NCI-H2081 (cell line): ENCODE results near the gene TMEM106A.
"Not testable (repeated sequence)": the region's sequence is repeated elsewhere in the genome, so short reads cannot be mapped to it uniquely, and the experiment has no call there.

Experiments
- DNase-seq, 2 experiments: peaks; one replicate each; lab custom pipeline; 2025; lab: John Stamatoyannopoulos, UW

TMEM106A gene

GRCh38 chr17:43215341-43215740 is 3.7 kb downstream of the TMEM106A start:
- DNase-seq: no peak

- no peak for DNase-seq
Observed at GRCh38 chr17:43216369-43216761, 4.7 kb downstream of the TMEM106A start.

- no peak for DNase-seq
Observed at GRCh38 chr17:43216762-43217613, 5.3 kb downstream of the TMEM106A start.

GRCh38 chr17:43217614-43218087 is 6.0 kb downstream of the TMEM106A start:
- no peak for DNase-seq

GRCh38 chr17:43219001-43219400 is 7.3 kb downstream of the TMEM106A start:
- DNase-seq: no peak

GRCh38 chr17:43219746-43220380 is 8.2 kb downstream of the TMEM106A start:
- no peak for DNase-seq

- no peak for DNase-seq
Observed at GRCh38 chr17:43220511-43221125, 8.9 kb downstream of the TMEM106A start.

GRCh38 chr17:43224146-43224705 is 12.6 kb downstream of the TMEM106A start:
- no peak for DNase-seq

- DNase-seq: no peak
Observed at GRCh38 chr17:43226393-43226792, 14.7 kb downstream of the TMEM106A start.

GRCh38 chr17:43228020-43228782 is 16.5 kb downstream of the TMEM106A start, which contains the start of gene CCDC200:
Gene CCDC200 (minus strand): TSS chr17:43228623. CDS start chr17:43228554, 69 bp downstream.
- not testable (repeated sequence) for DNase-seq

GRCh38 chr17:43231205-43232020 is 19.7 kb downstream of the TMEM106A start:
- DNase-seq: not testable (repeated sequence)

- DNase-seq: not testable (repeated sequence)
Observed at GRCh38 chr17:43232021-43232699, 20.5 kb downstream of the TMEM106A start.

GRCh38 chr17:43233263-43233662 is 21.6 kb downstream of the TMEM106A start:
- DNase-seq: not testable (repeated sequence)

- DNase-seq: not testable (repeated sequence)
Observed at GRCh38 chr17:43233877-43234276, 22.2 kb downstream of the TMEM106A start, which contains the start of gene RNU2-1. Gene RNU2-1 (minus strand): TSS chr17:43233977.

- DNase-seq: not testable (repeated sequence)
Observed at GRCh38 chr17:43239597-43239996, 27.9 kb downstream of the TMEM106A start.

GRCh38 chr17:43240596-43241352 is 29.1 kb downstream of the TMEM106A start:
- not testable (repeated sequence) for DNase-seq

GRCh38 chr17:43246456-43246855 is 34.8 kb downstream of the TMEM106A start:
- not testable (repeated sequence) for DNase-seq
